DOHH2 (cell line): Measurements from ENCODE around the gene MFN2.

Experiments
- H3F3A ChIP-seq: fragments of 200-600 bp; sonication (generic), shearing (Covaris generic); 2 replicates; pipeline ENCODE4 v1.6.0; 2016; ENCODE audit warnings: antibody characterized with exemption, mild to moderate bottlenecking; ENCODE audit not compliant: control insufficient read depth, insufficient read depth
- H3K27ac ChIP-seq: fragments of 200-600 bp; sonication (generic); 2 replicates; pipeline ENCODE4 v1.5.1; 2014; ENCODE audit warnings: low read depth, mild to moderate bottlenecking, low read length, moderate library complexity
- H3K27me3 ChIP-seq: fragments of 200-600 bp; sonication (generic); 2 replicates; pipeline ENCODE4 v1.6.1; 2014; ENCODE audit warnings: mild to moderate bottlenecking, low read length, mixed read lengths; ENCODE audit not compliant: control insufficient read depth
- H3K36me3 ChIP-seq: fragments of 200-600 bp; sonication (generic); 2 replicates; pipeline ENCODE4 v1.6.1; 2014; ENCODE audit warnings: mild to moderate bottlenecking, low read length, moderate library complexity, mixed read lengths; ENCODE audit not compliant: control insufficient read depth
- H3K4me1 ChIP-seq: fragments of 200-600 bp; sonication (generic); 2 replicates; pipeline ENCODE4 v1.6.1; 2014; ENCODE audit warnings: mild to moderate bottlenecking, low read length, mixed read lengths; ENCODE audit not compliant: control insufficient read depth
- H3K4me2 ChIP-seq: fragments of 200-600 bp; sonication (generic); 2 replicates; pipeline ENCODE4 v1.6.0; 2014; ENCODE audit warnings: mild to moderate bottlenecking, low read length, moderate library complexity
- H3K4me3 ChIP-seq: fragments of 200-600 bp; sonication (generic); 2 replicates; pipeline ENCODE4 v1.5.1; 2014; ENCODE audit warnings: mild to moderate bottlenecking, low read length, mixed read lengths
- H3K79me2 ChIP-seq: fragments of 200-600 bp; sonication (generic); 2 replicates; pipeline ENCODE4 v1.6.1; 2014; ENCODE audit warnings: mild to moderate bottlenecking, low read length, mixed read lengths; ENCODE audit not compliant: control insufficient read depth
- H3K9me2 ChIP-seq: fragments of 200-600 bp; sonication (generic); replicated peaks from 2 replicates; pipeline ENCODE4 v1.6.1; 2014; ENCODE audit warnings: mild to moderate bottlenecking, low read length, mixed read lengths; ENCODE audit not compliant: control insufficient read depth
- H3K9me3 ChIP-seq: fragments of 200-600 bp; sonication (generic); 2 replicates; pipeline ENCODE4 v1.6.1; 2014; ENCODE audit warnings: antibody characterized with exemption, low read length, mixed read lengths; ENCODE audit not compliant: control insufficient read depth, insufficient read depth
- H4K20me1 ChIP-seq: fragments of 200-600 bp; sonication (generic); 2 replicates; pipeline ENCODE4 v1.6.0; 2014; ENCODE audit warnings: low read depth, mild to moderate bottlenecking, antibody characterized with exemption, low read length, moderate library complexity; ENCODE audit not compliant: control insufficient read depth, insufficient read depth
- CTCF ChIP-seq: fragments of 200-600 bp; sonication (generic); IDR thresholded peaks from one replicate; pipeline ENCODE4 v1.5.1; 2014; ENCODE audit warnings: antibody characterized with exemption, mild to moderate bottlenecking, low read depth, low read length; ENCODE audit not compliant: poor library complexity, severe bottlenecking
- EZH2phosphoT487 ChIP-seq: fragments of 200-600 bp; sonication (generic); IDR thresholded peaks from 2 replicates; pipeline ENCODE4 v1.6.1; 2017; ENCODE audit warnings: borderline replicate concordance, mild to moderate bottlenecking, antibody characterized with exemption, low read length, moderate library complexity, mixed read lengths

MFN2 gene

GRCh38 chr1:12028248-12028647 lies 48.0 kb downstream of the MFN2 start:
- Histone ChIP-seq H3K4me3 (no peak overlapping the region), H3K27ac (no peak overlapping the region), H4K20me1 (peaks cover 4% of the 10 kb centered on the region), H3K79me2 (no peaks in the 10 kb centered on the region), H3K36me3 (peaks cover 47% of the 10 kb centered on the region), H3F3A (no peaks in the 10 kb centered on the region), H3K9me3 (no peaks in the 10 kb centered on the region), H3K4me2 (no peak overlapping the region), H3K27me3 (no peaks in the 10 kb centered on the region), H3K4me1 (peaks cover 9% of the 10 kb centered on the region), H3K9me2 (no peaks in the 10 kb centered on the region)
- TF ChIP-seq CTCF: no peak
- no peak for TF ChIP-seq EZH2phosphoT487

GRCh38 chr1:12028957-12029511 lies 48.8 kb downstream of the MFN2 start:
- Histone ChIP-seq H3K4me1 (peaks cover 9% of the 10 kb centered on the region), H3K36me3 (peaks cover 43% of the 10 kb centered on the region), H3K4me3 (no peak overlapping the region), H3K27me3 (no peaks in the 10 kb centered on the region), H4K20me1 (peaks cover 4% of the 10 kb centered on the region), H3F3A (no peaks in the 10 kb centered on the region), H3K79me2 (no peaks in the 10 kb centered on the region), H3K4me2 (no peak overlapping the region), H3K9me3 (no peaks in the 10 kb centered on the region), H3K9me2 (no peaks in the 10 kb centered on the region), H3K27ac (no peak overlapping the region)
- TF ChIP-seq EZH2phosphoT487 (no peak), CTCF (no peak)

GRCh38 chr1:12029720-12030339 lies 49.6 kb downstream of the MFN2 start:
- H3K27me3 ChIP-seq: no peaks in the 10 kb centered on the region
- H3K36me3 ChIP-seq: peaks cover 38% of the 10 kb centered on the region
- no peaks in the 10 kb centered on the region for H3K79me2 ChIP-seq
- no peaks in the 10 kb centered on the region for H3F3A ChIP-seq
- H3K27ac ChIP-seq: no peak overlapping the region
- no peak overlapping the region for H3K4me2 ChIP-seq
- no peaks in the 10 kb centered on the region for H3K9me2 ChIP-seq
- no peak for TF ChIP-seq EZH2phosphoT487
- TF ChIP-seq CTCF: no peak
- H3K9me3 ChIP-seq: no peaks in the 10 kb centered on the region
- H4K20me1 ChIP-seq: peaks cover 4% of the 10 kb centered on the region
- H3K4me1 ChIP-seq: peaks cover 9% of the 10 kb centered on the region
- no peak overlapping the region for H3K4me3 ChIP-seq
